HepG2 (cell line): Measurements from ENCODE around the gene ACSL6. TPM values are rescaled to one million over a fixed set of nuclear protein-coding genes. Genes with fewer than 3 reads are reported as not detected.

Experiments
- EZH2 ChIP-seq: conservative IDR thresholded peaks from 2 replicates; pipeline ENCODE4 v1.6.1; 2012; ENCODE audit warnings: mild to moderate bottlenecking, low read depth, low read length, moderate library complexity
- HNRNPK ChIP-seq: fragments of 200-400 bp; formaldehyde crosslinking; IDR thresholded peaks from 2 replicates; pipeline ENCODE4 v1.6.1; 2018; ENCODE audit warnings: low read length, low read depth, moderate library complexity, mild to moderate bottlenecking; ENCODE audit not compliant: poor library complexity, severe bottlenecking
- KDM6A ChIP-seq: IDR thresholded peaks from 2 replicates; pipeline ENCODE4 v1.6.1; 2016; ENCODE audit warnings: low read depth
- MATR3 ChIP-seq: sonication (generic); formaldehyde crosslinking; IDR thresholded peaks from 2 replicates; pipeline ENCODE4 v1.4.0; 2020; ENCODE audit warnings: missing genetic modification reagents
- MED8 ChIP-seq: sonication (generic); formaldehyde crosslinking; IDR thresholded peaks from 2 replicates; pipeline ENCODE4 v1.8.1; 2023; ENCODE audit warnings: mild to moderate bottlenecking, missing genetic modification reagents; ENCODE audit not compliant: insufficient replicate concordance
- MIXL1 ChIP-seq: IDR thresholded peaks from 2 replicates; pipeline ENCODE4 v1.6.1; 2016
- MTF2 ChIP-seq: sonication (generic); formaldehyde crosslinking; IDR thresholded peaks from 2 replicates; pipeline ENCODE4 v1.5.0; 2020; ENCODE audit warnings: missing genetic modification reagents, borderline replicate concordance
- NR3C1 ChIP-seq: sonication (generic); formaldehyde crosslinking; IDR thresholded peaks from 2 replicates; pipeline ENCODE4 v1.4.0; 2020; ENCODE audit warnings: missing genetic modification reagents
- ONECUT2 ChIP-seq: sonication (generic); formaldehyde crosslinking; IDR thresholded peaks from 2 replicates; pipeline ENCODE4 v1.4.0; 2020; ENCODE audit warnings: missing genetic modification reagents
- SP4 ChIP-seq: sonication (generic); formaldehyde crosslinking; IDR thresholded peaks from 2 replicates; pipeline ENCODE4 v1.8.1; 2023; ENCODE audit warnings: mild to moderate bottlenecking, missing genetic modification reagents
- TOE1 ChIP-seq: sonication (generic); formaldehyde crosslinking; IDR thresholded peaks from 2 replicates; pipeline ENCODE4 v1.4.0; 2020; ENCODE audit warnings: mild to moderate bottlenecking, missing genetic modification reagents
- YEATS4 ChIP-seq: sonication (generic); formaldehyde crosslinking; IDR thresholded peaks from 2 replicates; pipeline ENCODE4 v1.4.0; 2020; ENCODE audit warnings: missing genetic modification reagents, borderline replicate concordance
- ZFP41 ChIP-seq: sonication (generic); formaldehyde crosslinking; IDR thresholded peaks from 2 replicates; pipeline ENCODE4 v1.4.0; 2020; ENCODE audit warnings: mild to moderate bottlenecking, missing genetic modification reagents, borderline replicate concordance
- ZNF143 ChIP-seq: sonication (generic); formaldehyde crosslinking; IDR thresholded peaks from 2 replicates; pipeline ENCODE4 v1.4.0; 2020; ENCODE audit warnings: missing genetic modification reagents
- ZNF256 ChIP-seq: sonication (generic); formaldehyde crosslinking; conservative IDR thresholded peaks from 2 replicates; pipeline ENCODE4 v1.4.0; 2020; ENCODE audit warnings: missing genetic modification reagents
- ZNF615 ChIP-seq: sonication (generic); formaldehyde crosslinking; IDR thresholded peaks from 2 replicates; pipeline ENCODE4 v1.5.0; 2020; ENCODE audit warnings: mild to moderate bottlenecking, missing genetic modification reagents, borderline replicate concordance
- ZNF746 ChIP-seq: sonication (generic); formaldehyde crosslinking; IDR thresholded peaks from 2 replicates; pipeline ENCODE4 v1.8.0; 2022; ENCODE audit warnings: mild to moderate bottlenecking, missing genetic modification reagents
- polyA plus RNA-seq, 8 experiments: library from polyadenylated mRNA; depleted of rRNA in 3 of 8; stranded (reverse) in 7 of 8; unstranded in 1 of 8; fragments of >200 nt; fragmentation: Illumina TruSeq in 4 of 8; extraction: Trizol in 4 of 8; gene quantifications; 2 replicates each; pipeline versions ENCODE4 v1.2.1 to v1.2.3, GENCODE V29; 2011 to 2016; ENCODE audit warnings: low read depth in 4 of 8, missing spikeins in 1 of 8, mixed read lengths in 1 of 8; ENCODE audit not compliant: insufficient read depth in 1 of 8
- total RNA-seq, 5 experiments: library from RNA; depleted of rRNA; stranded (reverse); fragments of >200 nt; fragmentation: Illumina TruSeq; extraction: Trizol; gene quantifications; 2 replicates each; pipeline ENCODE4 v1.2.3, GENCODE V29; 2016; ENCODE audit warnings: low read depth in 1 of 5
- TF ChIP-seq, protein P1 (sequence below): sonication (generic); formaldehyde crosslinking; conservative IDR thresholded peaks from 2 replicates; pipeline ENCODE4 v1.4.0; 2020; ENCODE audit warnings: mild to moderate bottlenecking, missing genetic modification reagents, moderate library complexity
- TF ChIP-seq, protein P2 (sequence below): sonication (generic); formaldehyde crosslinking; IDR thresholded peaks from 2 replicates; pipeline ENCODE4 v1.8.0; 2022; ENCODE audit warnings: missing genetic modification reagents, mild to moderate bottlenecking, moderate library complexity, borderline replicate concordance
- TF ChIP-seq, protein P3 (sequence below): sonication (generic); formaldehyde crosslinking; IDR thresholded peaks from 2 replicates; pipeline ENCODE4 v1.5.0; 2020; ENCODE audit warnings: mild to moderate bottlenecking, missing genetic modification reagents
- TF ChIP-seq, protein P4 (sequence below): sonication (generic); formaldehyde crosslinking; IDR thresholded peaks from 2 replicates; pipeline ENCODE4 v1.8.0; 2023; ENCODE audit warnings: mild to moderate bottlenecking, missing genetic modification reagents

The ACSL6 gene
- total and polyA plus RNA-seq, 2 of the 13 experiments (the other 11 are each of a cell fraction or from before 2014, with no cell fraction given), result 3.7 to 3.8 TPM

DNA sequence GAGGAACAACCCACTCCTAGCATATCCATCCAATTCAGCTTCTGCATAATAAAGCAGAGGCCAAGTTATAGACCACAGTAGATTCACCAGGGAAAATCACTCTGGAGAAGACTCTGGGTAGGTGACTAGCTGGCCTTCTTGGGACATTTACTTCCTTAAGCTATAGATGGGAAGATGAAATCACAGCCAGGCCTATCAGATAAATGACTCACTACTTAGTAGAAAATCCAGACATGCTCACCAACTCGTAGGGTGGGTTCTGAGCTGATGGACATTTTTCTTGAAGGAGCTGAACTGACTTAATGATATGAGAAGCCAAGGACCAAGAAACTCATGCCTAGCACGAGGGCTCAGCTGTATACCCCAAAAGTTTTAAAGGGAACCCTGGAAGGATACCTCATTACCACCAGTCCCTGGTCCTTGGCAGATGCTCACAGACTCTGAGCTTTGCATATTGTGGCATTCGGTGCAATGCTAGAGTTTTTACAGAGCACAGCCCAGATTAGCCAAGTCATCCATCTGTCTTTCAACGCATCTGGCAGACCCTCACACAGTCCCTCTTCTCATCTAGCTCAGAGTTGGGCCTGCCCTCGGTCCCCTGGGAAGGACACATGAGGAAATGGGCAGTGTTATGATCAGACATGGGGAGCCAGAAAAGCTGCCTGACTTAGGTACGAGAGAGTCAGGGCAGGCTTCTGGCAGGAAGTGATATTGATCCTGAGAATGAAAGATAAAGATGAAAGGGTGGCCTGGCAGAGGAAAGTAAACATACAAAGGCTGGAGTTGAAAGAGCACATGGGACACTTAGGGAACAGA lies 15.0 kb downstream of the ACSL6 start (continued):
- peak; percentile 59 for TF ChIP-seq MED8 (CRISPR knock-in tag)
- no peak for TF ChIP-seq MATR3 (CRISPR knock-in tag)
- no peak for TF ChIP-seq ZFP41
- no peak for TF ChIP-seq SP4 (CRISPR knock-in tag)
- TF ChIP-seq TOE1 (CRISPR knock-in tag), result peak; percentile 78; the same call in 1 of the 2 replicates
- TF ChIP-seq ZNF615 (CRISPR knock-in tag), result no peak
- no peak for TF ChIP-seq HNRNPK
- TF ChIP-seq EZH2, result no peak
- TF ChIP-seq MIXL1 (CRISPR knock-in tag), result peak; percentile 89
- TF ChIP-seq MTF2 (CRISPR knock-in tag), result no peak
- TF ChIP-seq, protein P1, sequence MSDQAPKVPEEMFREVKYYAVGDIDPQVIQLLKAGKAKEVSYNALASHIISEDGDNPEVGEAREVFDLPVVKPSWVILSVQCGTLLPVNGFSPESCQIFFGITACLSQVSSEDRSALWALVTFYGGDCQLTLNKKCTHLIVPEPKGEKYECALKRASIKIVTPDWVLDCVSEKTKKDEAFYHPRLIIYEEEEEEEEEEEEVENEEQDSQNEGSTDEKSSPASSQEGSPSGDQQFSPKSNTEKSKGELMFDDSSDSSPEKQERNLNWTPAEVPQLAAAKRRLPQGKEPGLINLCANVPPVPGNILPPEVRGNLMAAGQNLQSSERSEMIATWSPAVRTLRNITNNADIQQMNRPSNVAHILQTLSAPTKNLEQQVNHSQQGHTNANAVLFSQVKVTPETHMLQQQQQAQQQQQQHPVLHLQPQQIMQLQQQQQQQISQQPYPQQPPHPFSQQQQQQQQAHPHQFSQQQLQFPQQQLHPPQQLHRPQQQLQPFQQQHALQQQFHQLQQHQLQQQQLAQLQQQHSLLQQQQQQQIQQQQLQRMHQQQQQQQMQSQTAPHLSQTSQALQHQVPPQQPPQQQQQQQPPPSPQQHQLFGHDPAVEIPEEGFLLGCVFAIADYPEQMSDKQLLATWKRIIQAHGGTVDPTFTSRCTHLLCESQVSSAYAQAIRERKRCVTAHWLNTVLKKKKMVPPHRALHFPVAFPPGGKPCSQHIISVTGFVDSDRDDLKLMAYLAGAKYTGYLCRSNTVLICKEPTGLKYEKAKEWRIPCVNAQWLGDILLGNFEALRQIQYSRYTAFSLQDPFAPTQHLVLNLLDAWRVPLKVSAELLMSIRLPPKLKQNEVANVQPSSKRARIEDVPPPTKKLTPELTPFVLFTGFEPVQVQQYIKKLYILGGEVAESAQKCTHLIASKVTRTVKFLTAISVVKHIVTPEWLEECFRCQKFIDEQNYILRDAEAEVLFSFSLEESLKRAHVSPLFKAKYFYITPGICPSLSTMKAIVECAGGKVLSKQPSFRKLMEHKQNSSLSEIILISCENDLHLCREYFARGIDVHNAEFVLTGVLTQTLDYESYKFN (CRISPR knock-in tag), result peak; percentile 99
- TF ChIP-seq ZNF746 (CRISPR knock-in tag), result peak; percentile 66; the same call in 1 of the 2 replicates
- peak; percentile 91 for TF ChIP-seq KDM6A (CRISPR knock-in tag)
- TF ChIP-seq, protein P2, sequence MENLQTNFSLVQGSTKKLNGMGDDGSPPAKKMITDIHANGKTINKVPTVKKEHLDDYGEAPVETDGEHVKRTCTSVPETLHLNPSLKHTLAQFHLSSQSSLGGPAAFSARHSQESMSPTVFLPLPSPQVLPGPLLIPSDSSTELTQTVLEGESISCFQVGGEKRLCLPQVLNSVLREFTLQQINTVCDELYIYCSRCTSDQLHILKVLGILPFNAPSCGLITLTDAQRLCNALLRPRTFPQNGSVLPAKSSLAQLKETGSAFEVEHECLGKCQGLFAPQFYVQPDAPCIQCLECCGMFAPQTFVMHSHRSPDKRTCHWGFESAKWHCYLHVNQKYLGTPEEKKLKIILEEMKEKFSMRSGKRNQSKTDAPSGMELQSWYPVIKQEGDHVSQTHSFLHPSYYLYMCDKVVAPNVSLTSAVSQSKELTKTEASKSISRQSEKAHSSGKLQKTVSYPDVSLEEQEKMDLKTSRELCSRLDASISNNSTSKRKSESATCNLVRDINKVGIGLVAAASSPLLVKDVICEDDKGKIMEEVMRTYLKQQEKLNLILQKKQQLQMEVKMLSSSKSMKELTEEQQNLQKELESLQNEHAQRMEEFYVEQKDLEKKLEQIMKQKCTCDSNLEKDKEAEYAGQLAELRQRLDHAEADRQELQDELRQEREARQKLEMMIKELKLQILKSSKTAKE (CRISPR knock-in tag), result peak; percentile 67; the same call in 1 of the 2 replicates
- TF ChIP-seq ONECUT2, result peak; percentile 98
- TF ChIP-seq, protein P3, sequence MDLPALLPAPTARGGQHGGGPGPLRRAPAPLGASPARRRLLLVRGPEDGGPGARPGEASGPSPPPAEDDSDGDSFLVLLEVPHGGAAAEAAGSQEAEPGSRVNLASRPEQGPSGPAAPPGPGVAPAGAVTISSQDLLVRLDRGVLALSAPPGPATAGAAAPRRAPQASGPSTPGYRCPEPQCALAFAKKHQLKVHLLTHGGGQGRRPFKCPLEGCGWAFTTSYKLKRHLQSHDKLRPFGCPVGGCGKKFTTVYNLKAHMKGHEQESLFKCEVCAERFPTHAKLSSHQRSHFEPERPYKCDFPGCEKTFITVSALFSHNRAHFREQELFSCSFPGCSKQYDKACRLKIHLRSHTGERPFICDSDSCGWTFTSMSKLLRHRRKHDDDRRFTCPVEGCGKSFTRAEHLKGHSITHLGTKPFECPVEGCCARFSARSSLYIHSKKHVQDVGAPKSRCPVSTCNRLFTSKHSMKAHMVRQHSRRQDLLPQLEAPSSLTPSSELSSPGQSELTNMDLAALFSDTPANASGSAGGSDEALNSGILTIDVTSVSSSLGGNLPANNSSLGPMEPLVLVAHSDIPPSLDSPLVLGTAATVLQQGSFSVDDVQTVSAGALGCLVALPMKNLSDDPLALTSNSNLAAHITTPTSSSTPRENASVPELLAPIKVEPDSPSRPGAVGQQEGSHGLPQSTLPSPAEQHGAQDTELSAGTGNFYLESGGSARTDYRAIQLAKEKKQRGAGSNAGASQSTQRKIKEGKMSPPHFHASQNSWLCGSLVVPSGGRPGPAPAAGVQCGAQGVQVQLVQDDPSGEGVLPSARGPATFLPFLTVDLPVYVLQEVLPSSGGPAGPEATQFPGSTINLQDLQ, result no peak
- TF ChIP-seq, protein P4, sequence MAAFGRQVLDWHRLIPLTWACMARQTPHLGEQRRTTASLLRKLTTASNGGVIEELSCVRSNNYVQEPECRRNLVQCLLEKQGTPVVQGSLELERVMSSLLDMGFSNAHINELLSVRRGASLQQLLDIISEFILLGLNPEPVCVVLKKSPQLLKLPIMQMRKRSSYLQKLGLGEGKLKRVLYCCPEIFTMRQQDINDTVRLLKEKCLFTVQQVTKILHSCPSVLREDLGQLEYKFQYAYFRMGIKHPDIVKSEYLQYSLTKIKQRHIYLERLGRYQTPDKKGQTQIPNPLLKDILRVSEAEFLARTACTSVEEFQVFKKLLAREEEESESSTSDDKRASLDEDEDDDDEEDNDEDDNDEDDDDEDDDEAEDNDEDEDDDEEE (CRISPR knock-in tag), result no peak
- TF ChIP-seq NR3C1, result no peak
- peak; percentile 35; the same call in 1 of the 2 replicates for TF ChIP-seq YEATS4 (CRISPR knock-in tag)
- no peak for TF ChIP-seq ZNF256 (CRISPR knock-in tag)
- peak; percentile 34; the same call in 1 of the 2 replicates for TF ChIP-seq ZNF143
